Measurements from ENCODE around the gene MYLIP. TPM values are rescaled to one million over a fixed set of nuclear protein-coding genes. Genes with fewer than 3 reads are reported as not detected.
A peak's percentile ranks its signal among the peaks of the same experiment; 100 is the strongest.

MYLIP gene
- total and polyA plus RNA-seq, 2 of the 13 experiments (the other 11 are each of a cell fraction or from before 2014, with no cell fraction given): 3.4 to 10.8 TPM

- no peaks in the 10 kb centered on the region for H3K9me3 ChIP-seq (ENCODE audit: low read length)
- ATAC-seq (no peak), DNase-seq (ENCODE audit: low spot score) (no peak), FAIRE-seq (no peak)
- intact Hi-C loops (cut with micrococcal nuclease; ENCODE audit: unreplicated experiment) (no loop called here), in situ Hi-C loops (cut with HindIII; ENCODE audit: extremely low pct_ligation_motif_present, low pct_unique_long_range_greater_than_20kb) (no loop called here)
- H3K36me3 ChIP-seq (replicated peaks in 1 of 2; ENCODE audit: control insufficient read depth in 1 of 2, insufficient read depth in 2 of 2, low read length in 2 of 2): no peaks in the 10 kb centered on the region
- no peaks in the 10 kb centered on the region for H4K20me1 ChIP-seq (ENCODE audit: insufficient read depth, low read length)
- H3K4me1 ChIP-seq (ENCODE audit: insufficient read depth, low read length): no peaks in the 10 kb centered on the region
- no peak overlapping the region for H3K4me3 ChIP-seq (replicated peaks in 1 of 3; ENCODE audit: insufficient read depth in 1 of 3, low read depth in 2 of 3, low read length in 3 of 3)
- CTCF ChIA-PET (ENCODE audit: low intra/inter-chr PET ratio, low total read pairs): no interaction called here
- 15% methylated on average over 4 of the region's 4 CpGs for WGBS (ENCODE audit: low lambda C conversion rate)
- TF ChIP-seq ZNF33B (CRISPR knock-in tag; IDR thresholded peaks at IDR 0.05) (no peak), MAFF (IDR thresholded peaks at IDR 0.05; ENCODE audit: low read depth, low read length) (peak; percentile 94), ZMYM3 (CRISPR knock-in tag; IDR thresholded peaks at IDR 0.05) (no peak), YY1 (IDR thresholded peaks at IDR 0.05; ENCODE audit: insufficient read depth, insufficient replicate concordance, low read depth, low read length) (no peak), ZNF207 (IDR thresholded peaks at IDR 0.05; ENCODE audit: borderline replicate concordance) (no peak), PRDM4 (CRISPR knock-in tag; IDR thresholded peaks at IDR 0.05; ENCODE audit: borderline replicate concordance) (no peak), MAFK (conservative IDR thresholded peaks at IDR 0.05 in 1 of 2, IDR thresholded peaks at IDR 0.05 in 1 of 2; ENCODE audit: low read length in 2 of 2) (peak; percentile 95)
- POLR2A ChIA-PET: no interaction called here
- no TSS peak for BruUV-seq (replicated peaks)
- no peak overlapping the region for H3K9ac ChIP-seq (ENCODE audit: insufficient read depth, low read depth, low read length)
- H3K79me2 ChIP-seq (ENCODE audit: insufficient read depth, low read length): no peaks in the 10 kb centered on the region
- peaks cover 0 to 15% of the 10 kb centered on the region in 2 experiments; a peak in 4 of 5 replicates for H3K27me3 ChIP-seq (ENCODE audit: control insufficient read depth in 1 of 2, insufficient read depth in 2 of 2, low read length in 2 of 2)
- no peak overlapping the region for H2AFZ ChIP-seq (ENCODE audit: low read length)
- H3K4me2 ChIP-seq (ENCODE audit: low read depth, low read length): no peak overlapping the region
- no peak overlapping the region for H3K27ac ChIP-seq (ENCODE audit: extremely low read length, insufficient read depth, low read length)
These were observed 10.1 kb upstream of the MYLIP start for GRCh38 chr6:16118825-16119224.
